ENCODE data around the gene SAMD4B.
"Not testable (repeated sequence)": the region's sequence is repeated elsewhere in the genome, so short reads cannot be mapped to it uniquely, and the experiment has no call there.

SAMD4B gene

GRCh38 chr19:39327363-39328045 lies 14.7 kb upstream of the SAMD4B start:
- TF ChIP-seq POLR2A (IDR thresholded peaks at IDR 0.05; ENCODE audit: low read depth, low read length) (no peak), POLR2AphosphoS5 (IDR thresholded peaks at IDR 0.05; ENCODE audit: low read depth, low read length) (no peak), TAF1 (IDR thresholded peaks at IDR 0.05; ENCODE audit: borderline replicate concordance, low read depth, low read length) (no peak)
- FAIRE-seq (no peak), DNase-seq (ENCODE audit: insufficient read length) (no peak)

GRCh38 chr19:39328046-39328705 lies 14.0 kb upstream of the SAMD4B start:
- TF ChIP-seq TAF1 (IDR thresholded peaks at IDR 0.05; ENCODE audit: borderline replicate concordance, low read depth, low read length) (no peak), POLR2A (IDR thresholded peaks at IDR 0.05; ENCODE audit: low read depth, low read length) (no peak), POLR2AphosphoS5 (IDR thresholded peaks at IDR 0.05; ENCODE audit: low read depth, low read length) (no peak)
- DNase-seq (ENCODE audit: insufficient read length) (peak; percentile 74), FAIRE-seq (no peak)

DNA sequence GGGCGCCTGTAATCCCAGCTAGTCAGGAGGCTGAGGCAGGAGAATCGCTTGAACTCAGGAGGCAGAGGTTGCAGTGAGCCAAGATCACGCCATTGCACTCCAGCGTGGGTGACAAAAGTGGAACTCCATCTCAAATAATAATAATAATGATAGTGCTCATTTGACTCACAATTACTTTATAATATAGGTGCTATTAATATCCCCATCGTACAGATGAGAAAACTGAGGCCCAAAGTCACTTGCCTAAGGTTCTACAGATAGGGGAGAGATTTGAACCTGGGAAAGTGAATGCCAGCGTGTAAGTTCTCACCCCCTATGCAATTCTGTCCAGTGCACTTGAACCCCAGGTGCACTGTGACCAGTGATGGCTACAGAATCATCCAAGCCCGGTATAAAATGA lies 12.3 kb upstream of the SAMD4B start:
- TF ChIP-seq TAF1 (IDR thresholded peaks at IDR 0.05; ENCODE audit: borderline replicate concordance, low read depth, low read length) (no peak), POLR2AphosphoS5 (IDR thresholded peaks at IDR 0.05; ENCODE audit: low read depth, low read length) (no peak), POLR2A (IDR thresholded peaks at IDR 0.05; ENCODE audit: low read depth, low read length) (no peak)
- FAIRE-seq: no peak
- DNase-seq (ENCODE audit: insufficient read length): no peak

DNA sequence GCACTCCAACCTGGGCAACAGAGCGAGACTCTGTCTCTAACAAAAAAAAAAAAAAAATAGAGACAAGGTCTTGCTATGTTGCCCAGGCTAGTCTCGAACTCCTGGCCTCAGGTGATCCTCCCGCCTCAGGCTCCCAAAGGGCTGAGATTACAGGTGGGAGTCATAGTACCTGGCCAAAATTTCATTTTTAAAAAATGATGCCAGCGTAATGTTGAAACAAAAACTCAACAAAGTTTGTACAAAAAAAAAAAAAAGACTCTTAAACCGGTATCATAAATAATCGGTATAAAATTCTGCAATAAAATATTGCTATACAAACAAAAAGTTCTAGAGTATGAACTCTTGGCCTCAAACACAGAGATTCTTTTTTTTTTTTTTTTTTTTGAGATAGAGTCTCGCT lies 9.9 kb upstream of the SAMD4B start:
- TF ChIP-seq POLR2AphosphoS5 (IDR thresholded peaks at IDR 0.05; ENCODE audit: low read depth, low read length): no peak
- no peak for TF ChIP-seq TAF1 (IDR thresholded peaks at IDR 0.05; ENCODE audit: borderline replicate concordance, low read depth, low read length)
- no peak for TF ChIP-seq POLR2A (IDR thresholded peaks at IDR 0.05; ENCODE audit: low read depth, low read length)
- FAIRE-seq (no peak), DNase-seq (ENCODE audit: insufficient read length) (no peak)

DNA sequence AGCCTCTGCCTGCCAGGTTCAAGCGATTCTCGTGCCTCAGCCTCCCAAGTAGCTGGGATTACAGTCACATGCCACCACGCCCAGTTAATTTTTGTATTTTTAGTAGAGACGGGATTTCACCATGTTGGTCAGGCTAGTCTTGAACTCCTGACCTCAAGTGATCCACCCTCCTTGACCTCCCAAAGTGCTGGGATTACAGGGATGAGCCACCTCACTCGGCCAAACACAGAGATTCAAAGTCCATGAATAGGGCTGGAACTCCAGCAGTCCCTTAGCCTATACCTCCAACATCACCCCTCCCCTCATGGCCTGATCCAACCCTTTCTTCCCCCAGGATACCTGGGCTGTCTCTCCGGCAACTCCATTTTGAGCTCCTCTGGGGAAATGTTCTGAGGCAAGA lies 9.5 kb upstream of the SAMD4B start:
- FAIRE-seq; DNase-seq (ENCODE audit: insufficient read length): not testable (repeated sequence)

DNA sequence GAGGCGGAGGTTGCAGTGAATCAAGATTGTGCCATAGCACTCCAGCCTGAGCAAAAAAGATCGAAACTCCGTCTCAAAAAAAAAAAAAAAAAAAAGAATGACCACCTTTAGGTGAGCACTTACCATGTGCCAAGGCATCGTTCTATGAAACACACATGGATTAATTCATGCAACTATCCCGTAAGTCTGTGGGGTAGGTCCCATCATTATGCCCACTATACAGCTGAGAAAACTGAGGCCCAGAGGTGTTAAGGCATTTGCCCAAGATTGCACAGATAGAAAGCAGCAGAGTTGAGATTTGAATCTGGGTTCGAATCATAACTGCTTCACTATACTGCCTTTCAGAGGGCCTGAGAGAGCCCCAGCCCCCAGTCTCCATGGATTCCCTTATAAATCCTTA lies 8.7 kb upstream of the SAMD4B start:
- DNase-seq (ENCODE audit: insufficient read length): no peak
- TF ChIP-seq POLR2A (IDR thresholded peaks at IDR 0.05; ENCODE audit: low read depth, low read length) (no peak), TAF1 (IDR thresholded peaks at IDR 0.05; ENCODE audit: borderline replicate concordance, low read depth, low read length) (no peak), POLR2AphosphoS5 (IDR thresholded peaks at IDR 0.05; ENCODE audit: low read depth, low read length) (no peak)
- FAIRE-seq: no peak

DNA sequence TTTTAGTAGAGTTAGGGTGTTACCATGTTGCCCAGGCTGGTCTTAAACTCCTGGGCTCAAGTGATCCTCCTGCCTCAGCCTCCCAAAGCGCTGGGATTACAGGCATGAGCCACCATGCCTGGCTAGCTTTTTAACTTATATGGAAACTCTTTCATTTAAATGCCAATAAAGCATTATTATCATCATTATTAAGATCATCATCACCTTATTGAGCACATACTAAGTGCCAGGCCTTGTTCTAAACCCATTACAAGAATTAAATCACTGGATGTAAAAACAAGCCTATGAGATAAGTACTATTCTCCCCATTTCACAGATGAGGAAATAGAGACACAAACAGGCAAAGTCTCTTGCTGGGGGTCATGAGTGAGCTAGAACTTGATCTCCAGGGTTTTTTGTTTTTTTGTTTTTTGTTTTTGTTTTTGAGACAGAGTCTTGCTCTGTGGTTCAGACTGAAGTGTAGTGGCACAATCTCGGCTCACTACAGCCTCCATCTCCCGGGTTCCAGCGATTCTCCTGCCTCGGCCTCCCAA lies 7.7 kb upstream of the SAMD4B start:
- FAIRE-seq (no peak), DNase-seq (ENCODE audit: insufficient read length) (no peak)
- TF ChIP-seq POLR2AphosphoS5 (IDR thresholded peaks at IDR 0.05; ENCODE audit: low read depth, low read length) (no peak), POLR2A (IDR thresholded peaks at IDR 0.05; ENCODE audit: low read depth, low read length) (no peak), TAF1 (IDR thresholded peaks at IDR 0.05; ENCODE audit: borderline replicate concordance, low read depth, low read length) (no peak)

DNA sequence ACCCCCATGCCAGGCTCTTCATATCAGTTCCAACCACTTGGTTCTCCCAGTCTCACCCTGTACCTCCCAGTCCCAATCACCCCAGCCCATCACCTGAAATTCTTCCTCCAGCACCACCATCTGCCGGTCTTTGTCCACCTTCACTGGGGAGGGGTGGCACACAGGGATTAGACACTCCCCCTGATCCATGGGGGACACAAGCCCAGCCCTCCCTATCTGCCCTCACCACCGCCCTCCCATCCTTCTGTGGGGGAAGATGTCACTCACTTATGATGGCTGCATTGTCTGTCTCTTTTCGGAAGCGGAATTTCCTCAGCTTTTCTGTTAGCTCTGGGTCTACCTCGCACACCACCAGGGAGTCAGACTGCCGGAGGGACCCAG lies 7.1 kb upstream of the SAMD4B start:
- peak; percentile 78 for FAIRE-seq
- DNase-seq (ENCODE audit: insufficient read length): no peak
- TF ChIP-seq POLR2A (IDR thresholded peaks at IDR 0.05; ENCODE audit: low read depth, low read length) (no peak), POLR2AphosphoS5 (IDR thresholded peaks at IDR 0.05; ENCODE audit: low read depth, low read length) (no peak; the same call in 1 of the 2 replicates), TAF1 (IDR thresholded peaks at IDR 0.05; ENCODE audit: borderline replicate concordance, low read depth, low read length) (no peak)

- DNase-seq (ENCODE audit: insufficient read length) (no peak), FAIRE-seq (no peak)
- TF ChIP-seq POLR2AphosphoS5 (IDR thresholded peaks at IDR 0.05; ENCODE audit: low read depth, low read length) (no peak), TAF1 (IDR thresholded peaks at IDR 0.05; ENCODE audit: borderline replicate concordance, low read depth, low read length) (no peak), POLR2A (IDR thresholded peaks at IDR 0.05; ENCODE audit: low read depth, low read length) (no peak)
These were observed 5.7 kb upstream of the SAMD4B start for GRCh38 chr19:39336483-39336882.

DNA sequence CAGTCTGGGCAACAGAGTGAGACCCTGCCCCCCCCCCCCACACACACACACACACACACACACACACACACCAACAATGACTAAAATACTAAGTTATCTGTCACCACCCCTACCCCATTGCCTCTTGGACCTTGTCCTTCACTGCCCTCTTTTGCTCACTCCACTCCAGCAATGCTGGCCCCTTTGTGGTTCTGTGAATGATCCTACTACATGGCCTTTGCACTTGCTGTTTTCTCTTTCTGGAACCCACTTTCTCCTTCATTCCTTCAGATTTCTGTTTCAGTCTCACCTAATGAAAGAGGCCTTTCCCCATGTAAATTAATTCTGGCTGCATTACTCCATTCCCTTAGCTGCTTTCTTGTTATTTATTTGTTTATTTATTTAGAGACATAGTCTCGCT lies 2.5 kb upstream of the SAMD4B start:
- DNase-seq (ENCODE audit: insufficient read length): no peak
- TF ChIP-seq TAF1 (IDR thresholded peaks at IDR 0.05; ENCODE audit: borderline replicate concordance, low read depth, low read length) (no peak), POLR2A (IDR thresholded peaks at IDR 0.05; ENCODE audit: low read depth, low read length) (no peak), POLR2AphosphoS5 (IDR thresholded peaks at IDR 0.05; ENCODE audit: low read depth, low read length) (no peak)
- FAIRE-seq: peak; percentile 78

- not testable (repeated sequence) for FAIRE-seq; DNase-seq (ENCODE audit: insufficient read length)
These were observed 2.1 kb upstream of the SAMD4B start for GRCh38 chr19:39340156-39340555.

DNA sequence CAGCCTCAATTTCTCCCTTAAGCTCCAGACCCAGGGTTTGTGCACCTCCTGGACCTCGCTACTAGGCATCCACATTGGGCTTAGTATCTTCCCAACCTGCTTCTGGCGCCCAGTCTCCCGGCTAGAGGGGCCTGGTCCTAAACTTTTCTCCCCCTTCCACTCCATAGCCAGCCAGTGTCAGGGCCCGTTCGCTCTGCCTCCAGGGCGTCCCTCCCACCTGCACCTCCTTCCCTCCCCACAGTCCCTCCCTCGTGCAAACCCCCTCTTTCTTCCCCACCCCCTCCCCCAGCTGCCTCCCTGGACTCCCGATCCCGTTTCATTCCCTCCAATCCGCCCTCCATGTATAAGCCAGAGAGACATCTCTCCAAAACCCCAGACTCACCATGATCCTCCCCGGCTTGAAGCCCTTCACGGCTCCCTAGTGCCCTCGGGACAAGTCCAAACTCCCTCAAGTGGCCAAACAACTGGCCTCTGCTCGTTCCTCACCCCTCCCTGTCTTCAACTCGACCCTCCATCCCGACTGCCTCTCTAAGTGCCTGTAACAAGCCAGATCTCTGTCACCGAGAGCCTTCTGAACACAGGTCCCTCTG lies 997 bp upstream of the SAMD4B start:
- no peak for FAIRE-seq
- no peak for DNase-seq (ENCODE audit: insufficient read length)
- TF ChIP-seq POLR2A (IDR thresholded peaks at IDR 0.05; ENCODE audit: low read depth, low read length): no peak
- TF ChIP-seq TAF1 (IDR thresholded peaks at IDR 0.05; ENCODE audit: borderline replicate concordance, low read depth, low read length): no peak
- TF ChIP-seq POLR2AphosphoS5 (IDR thresholded peaks at IDR 0.05; ENCODE audit: low read depth, low read length): no peak

Measured in GM12892 (cell line).